Activated T-cell treated with anti-CD3 and anti-CD28 coated beads, Interleukin-2, amount 50 U/mL, for 72 hours (primary cell): ENCODE measurements around the gene GPRIN3. TPM values are rescaled to one million over a fixed set of nuclear protein-coding genes. Genes with fewer than 3 reads are reported as not detected.

Experiments used
- ATAC-seq, 2 donors: fragments of 150-1000 bp; cut with Tn5 transposase; replicated peaks in 1 of 2; 2 replicates each; pipeline ENCODE4 v1.10.0; 2021; ENCODE audit warnings: moderate library complexity in 2 of 2, mild to moderate bottlenecking in 1 of 2
- DNase-seq, 2 donors: peaks; one replicate each; pipeline ENCODE4 v3.0.0; 2021 to 2022; ENCODE audit warnings: mixed read lengths in 1 of 2
- H3K27ac Mint-ChIP-seq: one replicate; pipeline ENCODE4 v1.8.0; 2022; ENCODE audit warnings: mild to moderate bottlenecking, moderate library complexity, mixed read lengths
- H3K27me3 Mint-ChIP-seq: one replicate; pipeline ENCODE4 v1.8.0; 2022; ENCODE audit warnings: low read depth, mixed read lengths
- H3K36me3 Mint-ChIP-seq, 2 donors: one replicate each; pipeline ENCODE4 v1.8.0; 2022; ENCODE audit warnings: mixed read lengths in 2 of 2, mild to moderate bottlenecking in 1 of 2; ENCODE audit not compliant: insufficient read depth in 2 of 2
- H3K4me1 Mint-ChIP-seq: one replicate; pipeline ENCODE4 v1.8.0; 2022; ENCODE audit warnings: low read depth, mixed read lengths
- H3K4me3 Mint-ChIP-seq, 2 donors: one replicate each; pipeline ENCODE4 v1.8.0; 2022; ENCODE audit warnings: mild to moderate bottlenecking in 2 of 2, mixed read lengths in 2 of 2, moderate library complexity in 2 of 2
- H3K9me3 Mint-ChIP-seq, 2 donors: one replicate each; pipeline ENCODE4 v1.8.0; 2022; ENCODE audit warnings: mixed read lengths in 2 of 2
- total RNA-seq, 2 donors: library from RNA; stranded (reverse); gene quantifications; one replicate each; pipeline ENCODE4 v1.2.3, GENCODE V29; 2022

The GPRIN3 gene
- total RNA-seq, 2 donors from 2014 or later = 19.9 to 32.3 TPM

DNA sequence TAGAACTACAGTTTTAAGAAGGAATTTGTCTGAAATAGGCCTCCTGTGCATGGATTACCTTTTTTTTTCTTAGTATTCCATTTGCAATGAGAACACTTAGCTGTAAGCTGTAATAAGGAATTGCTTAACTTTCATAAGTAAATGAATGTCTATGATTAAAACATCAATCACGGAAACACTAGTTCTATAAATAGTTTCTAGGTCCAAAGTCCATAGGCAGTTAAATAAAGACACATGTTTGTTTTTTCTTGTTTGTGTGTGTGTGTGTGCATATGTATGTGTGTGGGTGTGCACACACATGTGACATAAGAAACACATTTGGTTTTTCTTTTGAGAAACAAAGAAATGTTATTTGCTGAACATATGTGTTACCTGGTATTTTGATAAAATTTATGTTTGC is 11.2 kb downstream of the GPRIN3 start:
- no peaks in the 10 kb centered on the region for H3K9me3 Mint-ChIP-seq
- H3K27ac Mint-ChIP-seq = peak overlapping the region; percentile 81
- H3K4me3 Mint-ChIP-seq = peak overlapping the region; percentile 66 to 71
- H3K4me1 Mint-ChIP-seq = peaks cover 89% of the 10 kb centered on the region
- DNase-seq = no peak
- no peaks in the 10 kb centered on the region for H3K27me3 Mint-ChIP-seq
- ATAC-seq = no peak
- peaks cover 0 to 2% of the 10 kb centered on the region in 2 donors for H3K36me3 Mint-ChIP-seq

- H3K27me3 Mint-ChIP-seq = no peaks in the 10 kb centered on the region
- peak overlapping the region; percentile 100 for H3K27ac Mint-ChIP-seq
- H3K4me1 Mint-ChIP-seq = peaks cover 89% of the 10 kb centered on the region
- H3K4me3 Mint-ChIP-seq = peak overlapping the region; percentile 74 to 98
- peaks cover 0 to 2% of the 10 kb centered on the region in 2 donors for H3K36me3 Mint-ChIP-seq
- H3K9me3 Mint-ChIP-seq = no peaks in the 10 kb centered on the region
- peak; percentile 58 to 60 for ATAC-seq
- peak; percentile 60 to 68 for DNase-seq
Observed at GRCh38 chr4:89295415-89295927, 12.1 kb downstream of the GPRIN3 start.

GRCh38 chr4:89294573-89295269 is 12.9 kb downstream of the GPRIN3 start:
- Mint-ChIP-seq H3K36me3 (peaks cover 0 to 2% of the 10 kb centered on the region in 2 donors), H3K9me3 (no peaks in the 10 kb centered on the region), H3K4me3 (peak overlapping the region; percentile 74 to 98), H3K4me1 (peaks cover 90% of the 10 kb centered on the region), H3K27ac (peak overlapping the region; percentile 100), H3K27me3 (no peaks in the 10 kb centered on the region)
- DNase-seq (no peak), ATAC-seq (peak; percentile 70 to 78)

GRCh38 chr4:89293299-89293698 is 14.3 kb downstream of the GPRIN3 start:
- DNase-seq = no peak
- peaks cover 0 to 2% of the 10 kb centered on the region in 2 donors for H3K36me3 Mint-ChIP-seq

DNA sequence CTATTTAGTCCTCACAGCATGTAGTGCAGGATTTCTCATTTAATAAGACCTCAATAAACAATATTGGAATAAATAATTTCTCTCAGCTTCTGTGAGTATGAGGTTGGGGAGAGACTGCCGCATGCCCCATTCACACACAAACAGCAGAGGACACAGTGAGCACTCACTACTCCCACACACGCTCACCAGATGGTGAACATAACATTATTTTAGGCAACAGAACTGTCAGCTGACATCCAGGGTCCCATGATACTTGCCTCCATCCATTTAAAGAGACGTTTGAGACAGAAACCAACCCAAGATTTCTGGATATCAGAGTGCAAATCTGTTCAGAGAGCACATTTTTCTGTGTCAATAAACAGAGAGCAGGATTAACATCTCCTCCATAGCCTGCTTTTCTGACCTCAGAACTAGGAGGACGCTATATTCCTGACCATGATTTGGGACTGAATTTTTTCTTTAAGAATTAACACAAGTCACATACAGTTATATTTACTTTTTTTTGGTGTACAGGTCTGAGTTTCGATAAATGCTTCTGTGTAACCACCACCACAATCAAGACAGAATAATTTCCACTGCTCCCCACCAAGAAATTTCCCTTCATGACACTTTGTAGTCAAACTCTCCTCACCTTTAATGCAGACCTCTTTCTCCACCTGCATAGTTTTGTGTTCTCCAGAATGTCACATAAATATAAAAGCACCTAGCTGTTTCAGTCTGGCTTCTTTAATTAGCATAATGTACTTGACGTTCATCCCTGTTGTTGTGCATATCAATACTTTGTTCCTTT is 16.7 kb downstream of the GPRIN3 start:
- H3K4me3 Mint-ChIP-seq = peak overlapping the region; percentile 77 to 90
- H3K9me3 Mint-ChIP-seq = no peaks in the 10 kb centered on the region
- H3K4me1 Mint-ChIP-seq = peaks cover 97% of the 10 kb centered on the region
- peak overlapping the region; percentile 91 for H3K27ac Mint-ChIP-seq
- H3K36me3 Mint-ChIP-seq = peaks cover 0 to 2% of the 10 kb centered on the region in 2 donors
- DNase-seq = peak in 1 of 2 donors; percentile 41
- peak in 1 of 2 donors; percentile 32 for ATAC-seq
- no peaks in the 10 kb centered on the region for H3K27me3 Mint-ChIP-seq

More at GRCh38 chr4:89293299-89293698, 14.3 kb downstream of the GPRIN3 start:
- Mint-ChIP-seq H3K9me3 (no peaks in the 10 kb centered on the region), H3K27me3 (no peaks in the 10 kb centered on the region), H3K4me1 (peaks cover 92% of the 10 kb centered on the region), H3K4me3 (peak overlapping the region; percentile 74 to 98), H3K27ac (peak overlapping the region; percentile 100)
- no peak for ATAC-seq

DNA sequence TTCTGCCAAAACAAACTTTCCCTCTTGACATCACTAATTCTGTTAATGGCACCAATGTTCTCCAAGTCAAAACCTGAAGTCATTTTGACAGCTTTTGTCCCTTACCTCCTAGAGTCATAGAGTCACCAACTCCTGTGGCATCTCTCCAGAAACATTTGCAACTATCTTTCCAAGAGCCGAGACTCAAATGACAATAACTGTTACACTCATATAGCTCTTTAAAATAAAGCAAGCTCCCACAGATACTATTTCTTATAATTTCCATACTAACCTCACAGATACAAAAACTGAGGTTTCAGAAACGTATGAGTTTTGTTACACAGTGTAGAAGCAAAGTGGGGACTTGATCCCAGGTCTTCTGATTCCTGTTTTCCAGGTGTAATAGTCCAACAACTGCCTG is 18.3 kb downstream of the GPRIN3 start:
- no peak for DNase-seq
- Mint-ChIP-seq H3K9me3 (no peaks in the 10 kb centered on the region), H3K27me3 (no peaks in the 10 kb centered on the region), H3K27ac (peak overlapping the region; percentile 91), H3K4me3 (peak overlapping the region; percentile 77 to 90), H3K4me1 (peaks cover 100% of the 10 kb centered on the region), H3K36me3 (peaks cover 0 to 2% of the 10 kb centered on the region in 2 donors)
- ATAC-seq = peak; percentile 44 to 49

GRCh38 chr4:89288430-89288829 is 19.2 kb downstream of the GPRIN3 start:
- Mint-ChIP-seq H3K27ac (peak overlapping the region; percentile 91), H3K4me3 (peak overlapping the region; percentile 77 to 90), H3K27me3 (no peaks in the 10 kb centered on the region), H3K9me3 (no peaks in the 10 kb centered on the region), H3K36me3 (no peaks in the 10 kb centered on the region), H3K4me1 (peaks cover 100% of the 10 kb centered on the region)
- ATAC-seq = no peak
- DNase-seq = no peak

DNA sequence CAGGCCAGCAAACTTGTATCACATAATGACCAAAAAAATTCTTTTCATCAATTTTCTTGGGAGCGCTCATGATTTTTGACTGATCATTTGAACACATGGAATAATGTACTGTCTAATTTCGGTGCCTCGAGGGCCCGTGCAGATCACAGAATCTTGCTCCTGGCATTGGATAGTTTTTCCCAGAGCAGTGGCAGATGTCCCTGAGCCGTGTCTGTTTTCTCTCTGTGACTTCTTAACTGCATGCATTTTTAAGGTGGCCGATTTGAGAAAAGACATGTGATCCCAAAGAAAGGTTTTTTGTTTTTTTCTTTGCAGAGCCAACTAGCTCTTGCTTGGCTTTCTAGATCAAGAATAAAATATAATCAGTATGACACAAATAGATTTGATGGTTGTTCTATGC is 19.7 kb downstream of the GPRIN3 start:
- H3K36me3 Mint-ChIP-seq = no peaks in the 10 kb centered on the region
- peak overlapping the region in 1 of 2 donors; percentile 90 for H3K4me3 Mint-ChIP-seq
- peak overlapping the region; percentile 91 for H3K27ac Mint-ChIP-seq
- no peaks in the 10 kb centered on the region for H3K9me3 Mint-ChIP-seq
- ATAC-seq (no peak), DNase-seq (no peak)
- H3K27me3 Mint-ChIP-seq = no peaks in the 10 kb centered on the region
- peaks cover 100% of the 10 kb centered on the region for H3K4me1 Mint-ChIP-seq

DNA sequence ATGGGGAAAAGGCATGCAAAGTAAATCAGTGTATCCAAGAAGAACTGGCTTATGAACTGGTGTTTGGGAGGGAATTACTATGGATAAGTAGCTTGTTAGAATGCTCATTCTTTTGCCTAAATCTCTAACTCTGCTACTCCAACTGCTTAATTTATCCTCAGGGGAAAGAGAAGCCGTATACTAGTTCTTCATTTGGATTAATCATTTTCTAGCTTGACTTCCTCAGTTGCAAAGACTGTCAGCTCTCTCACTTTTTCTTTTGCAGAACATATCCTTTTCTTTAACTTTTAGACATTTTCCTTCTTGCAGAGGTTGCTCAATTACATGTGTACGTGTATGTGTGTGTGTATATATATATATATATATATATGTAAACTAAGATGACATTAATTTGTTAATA is 21.9 kb downstream of the GPRIN3 start:
- H3K9me3 Mint-ChIP-seq = no peaks in the 10 kb centered on the region
- H3K27me3 Mint-ChIP-seq = no peaks in the 10 kb centered on the region
- peak overlapping the region; percentile 80 for H3K27ac Mint-ChIP-seq
- H3K4me3 Mint-ChIP-seq = peak overlapping the region; percentile 62 to 90
- H3K4me1 Mint-ChIP-seq = peaks cover 81% of the 10 kb centered on the region
- DNase-seq (no peak), ATAC-seq (no peak)
- H3K36me3 Mint-ChIP-seq = peaks cover 0 to 1% of the 10 kb centered on the region in 2 donors

GRCh38 chr4:89284828-89285227 is 22.8 kb downstream of the GPRIN3 start:
- DNase-seq (peak; percentile 52 to 53), ATAC-seq (peak; percentile 67 to 72)
- no peaks in the 10 kb centered on the region for H3K27me3 Mint-ChIP-seq
- peak overlapping the region; percentile 84 for H3K27ac Mint-ChIP-seq
- H3K4me1 Mint-ChIP-seq = peaks cover 72% of the 10 kb centered on the region
- peaks cover 0 to 1% of the 10 kb centered on the region in 2 donors for H3K36me3 Mint-ChIP-seq
- H3K9me3 Mint-ChIP-seq = no peaks in the 10 kb centered on the region
- H3K4me3 Mint-ChIP-seq = peak overlapping the region; percentile 64 to 73

- Mint-ChIP-seq H3K4me1 (peaks cover 64% of the 10 kb centered on the region), H3K4me3 (peak overlapping the region; percentile 58 to 73), H3K9me3 (no peaks in the 10 kb centered on the region), H3K36me3 (peaks cover 0 to 1% of the 10 kb centered on the region in 2 donors), H3K27me3 (no peaks in the 10 kb centered on the region), H3K27ac (peak overlapping the region; percentile 84)
- DNase-seq = no peak
- ATAC-seq = peak; percentile 32 to 36
Observed at GRCh38 chr4:89284020-89284424, 23.6 kb downstream of the GPRIN3 start.

DNA sequence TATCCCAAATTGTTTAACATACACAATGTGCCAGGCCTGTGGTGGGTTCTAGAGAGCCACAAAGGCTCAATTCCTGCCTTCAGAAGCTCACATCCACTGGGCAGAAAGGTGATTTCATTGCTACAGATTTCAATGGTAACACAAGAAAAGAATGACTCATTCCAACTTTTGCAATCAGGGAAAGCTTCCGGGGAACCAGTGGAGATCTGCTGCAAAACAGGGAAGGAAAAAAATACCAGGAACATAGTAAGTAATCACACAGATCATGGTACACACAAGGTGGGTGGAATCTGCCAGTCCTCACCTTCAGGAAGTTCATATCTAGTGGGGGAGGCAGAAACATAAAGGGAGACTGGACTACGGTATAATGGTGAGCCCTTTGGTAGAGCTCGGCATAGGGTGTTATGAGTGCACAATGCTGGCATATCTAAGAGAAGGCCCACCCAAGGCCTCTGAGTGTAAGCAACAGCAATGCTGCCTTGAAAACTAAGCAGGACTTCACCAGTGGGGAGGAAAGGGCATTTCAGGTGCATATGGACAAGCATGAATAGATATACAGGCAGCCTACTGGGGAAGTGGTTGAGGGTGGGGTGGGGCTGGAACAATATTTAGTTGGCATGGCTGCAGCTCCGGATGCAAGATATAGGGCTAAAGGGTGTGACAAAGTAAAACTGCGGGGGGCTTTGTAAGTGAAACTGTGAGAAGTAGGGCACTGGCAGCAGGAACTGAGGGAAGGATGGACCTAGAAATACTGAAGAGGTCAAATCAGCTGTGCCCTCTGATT is 24.2 kb downstream of the GPRIN3 start:
- H3K4me3 Mint-ChIP-seq = peak overlapping the region; percentile 58 to 73
- H3K27ac Mint-ChIP-seq = peak overlapping the region; percentile 84
- H3K27me3 Mint-ChIP-seq = no peaks in the 10 kb centered on the region
- ATAC-seq = peak; percentile 33 to 42
- H3K9me3 Mint-ChIP-seq = no peaks in the 10 kb centered on the region
- DNase-seq = no peak
- H3K4me1 Mint-ChIP-seq = peaks cover 58% of the 10 kb centered on the region
- H3K36me3 Mint-ChIP-seq = peaks cover 0 to 1% of the 10 kb centered on the region in 2 donors
